ENCODE results near the gene MYL9.
A peak's percentile ranks its signal among the peaks of the same experiment; 100 is the strongest.

Gene MYL9

GRCh38 chr20:36579996-36580545 lies 38.8 kb downstream of the MYL9 start:
- no peak for DNase-seq (ENCODE audit: extremely low read depth in 1 of 2, low read depth in 1 of 2)

- peak in 1 of 2 donors; percentile 20 for DNase-seq (ENCODE audit: extremely low read depth in 1 of 2, low read depth in 1 of 2)
These were observed 41.0 kb downstream of the MYL9 start for GRCh38 chr20:36582322-36582721.

- DNase-seq (ENCODE audit: extremely low read depth in 1 of 2, low read depth in 1 of 2): no peak
These were observed 41.5 kb downstream of the MYL9 start for GRCh38 chr20:36582821-36583220.

- DNase-seq (ENCODE audit: extremely low read depth in 1 of 2, low read depth in 1 of 2): no peak
These were observed 42.7 kb downstream of the MYL9 start for GRCh38 chr20:36584018-36584481.

GRCh38 chr20:36585410-36586125 lies 44.2 kb downstream of the MYL9 start:
- DNase-seq (ENCODE audit: extremely low read depth in 1 of 2, low read depth in 1 of 2): no peak

- DNase-seq (ENCODE audit: extremely low read depth in 1 of 2, low read depth in 1 of 2): no peak
These were observed 46.2 kb downstream of the MYL9 start for GRCh38 chr20:36587388-36588070.

GRCh38 chr20:36591281-36591680 lies 50.0 kb downstream of the MYL9 start:
- DNase-seq (ENCODE audit: extremely low read depth in 1 of 2, low read depth in 1 of 2): no peak

GRCh38 chr20:36591854-36592641 lies 50.7 kb downstream of the MYL9 start:
- peak in 1 of 2 donors; percentile 39 for DNase-seq (ENCODE audit: extremely low read depth in 1 of 2, low read depth in 1 of 2)

GRCh38 chr20:36593347-36593929 lies 52.1 kb downstream of the MYL9 start:
- DNase-seq (ENCODE audit: extremely low read depth in 1 of 2, low read depth in 1 of 2): no peak

GRCh38 chr20:36599912-36600345 lies 58.6 kb downstream of the MYL9 start:
- DNase-seq (ENCODE audit: extremely low read depth in 1 of 2, low read depth in 1 of 2): no peak

Measured in stimulated activated CD8-positive, alpha-beta memory T cell treated with anti-CD3 and anti-CD28 coated beads, Interleukin-7, amount 100 ng/mL, for 48 hours (primary cell).